Epidermal melanocyte (primary cell): Measurements from ENCODE around the gene SLC12A2.

Source experiments
- DNase-seq: peaks from one replicate; pipeline ENCODE4 v3.0.0; 2011; ENCODE audit warnings: low spot score; ENCODE audit not compliant: insufficient read length

Gene SLC12A2

DNA sequence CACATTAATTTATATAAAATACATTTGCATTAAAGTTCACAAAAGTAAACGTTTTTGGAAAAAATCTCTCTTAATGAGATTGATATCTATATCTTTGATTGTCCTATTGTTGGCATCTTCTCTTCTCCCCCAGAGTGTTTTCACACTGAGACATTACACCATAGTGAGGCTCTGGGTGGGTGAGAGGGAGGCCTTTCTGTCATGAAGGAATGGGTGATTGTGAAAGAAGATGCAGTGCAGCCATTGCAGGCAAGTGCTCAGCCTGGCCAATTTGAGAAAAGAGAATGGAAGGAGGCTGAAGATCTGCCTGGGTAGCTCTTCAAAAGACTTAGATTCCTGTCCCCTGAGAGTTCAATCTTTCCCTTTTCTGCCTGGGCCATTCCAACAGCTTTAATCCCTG, 140.8 kb downstream of the SLC12A2 start:
- DNase-seq: no peak

DNA sequence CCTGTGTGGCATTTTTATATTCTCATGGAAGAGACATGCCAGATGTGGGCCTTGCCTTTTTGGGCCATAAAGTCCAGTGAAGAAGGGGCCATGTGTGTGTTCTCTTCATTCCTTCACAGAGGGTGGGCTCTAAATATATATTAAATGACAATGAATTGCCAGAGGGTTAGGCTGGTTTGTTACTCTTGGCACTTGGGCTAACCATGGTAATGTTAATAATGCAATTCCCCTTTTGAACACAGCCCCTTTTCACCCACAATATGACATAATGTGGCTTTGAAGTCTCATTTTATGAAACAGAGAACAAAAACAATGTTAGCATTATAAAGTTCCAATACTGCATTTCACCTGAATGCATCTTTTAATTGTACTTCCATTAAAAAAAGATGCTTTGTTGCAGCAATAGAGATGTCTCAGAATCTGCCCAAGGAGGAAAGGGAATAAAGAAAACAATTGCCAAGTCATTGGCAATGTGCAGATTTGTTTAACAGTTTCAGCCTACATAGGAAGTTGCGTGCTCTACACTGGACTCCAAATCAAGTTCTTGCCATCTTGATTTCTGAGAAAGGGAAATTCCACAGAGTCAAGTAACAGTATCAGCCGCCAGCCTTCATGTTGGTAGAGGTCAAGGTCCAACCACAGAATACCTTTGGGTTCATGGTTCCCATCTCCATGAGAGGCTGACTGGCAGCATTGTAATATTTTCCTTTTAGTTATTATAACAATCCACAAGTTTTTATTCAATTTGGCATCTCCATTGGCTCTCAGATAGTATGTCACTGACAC, 141.9 kb downstream of the SLC12A2 start:
- DNase-seq: no peak

DNA sequence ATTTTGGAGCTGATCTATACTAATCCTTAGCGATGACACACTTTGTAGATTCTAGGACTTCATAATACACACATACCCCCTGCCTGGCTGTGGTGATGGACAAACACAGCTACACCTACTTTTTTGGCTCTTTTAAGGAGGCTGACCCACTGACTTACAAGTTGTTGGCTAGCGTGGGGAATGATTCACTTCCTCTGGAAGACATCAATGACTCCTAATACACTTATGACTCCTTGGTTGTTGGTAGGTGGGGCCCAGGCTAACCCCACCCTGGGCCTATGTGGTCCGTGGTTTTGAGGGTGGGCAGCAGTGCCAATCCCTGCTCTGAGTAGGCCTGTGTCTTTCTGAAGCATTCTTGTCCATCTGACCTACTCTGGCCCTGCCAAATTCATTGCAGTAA, 144.4 kb downstream of the SLC12A2 start:
- no peak for DNase-seq

DNA sequence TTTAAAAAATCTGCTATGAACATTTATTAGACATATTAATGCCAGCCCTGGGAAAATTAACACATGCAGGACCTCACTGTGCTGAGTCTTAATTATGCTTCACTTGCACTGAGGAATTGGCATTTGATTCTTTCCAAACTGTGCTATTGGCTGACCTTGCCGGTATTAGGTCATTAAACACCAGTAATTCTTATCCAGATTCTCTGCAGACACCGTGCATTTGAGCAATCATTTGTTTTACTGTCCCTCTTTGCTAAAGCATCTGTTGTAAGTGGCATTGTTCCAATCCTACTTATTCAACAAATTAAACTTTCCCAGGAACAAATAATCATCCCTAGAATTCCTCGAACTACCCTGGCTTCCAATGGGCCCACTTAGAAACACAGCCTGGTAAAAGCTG, 145.0 kb downstream of the SLC12A2 start:
- DNase-seq: no peak

DNA sequence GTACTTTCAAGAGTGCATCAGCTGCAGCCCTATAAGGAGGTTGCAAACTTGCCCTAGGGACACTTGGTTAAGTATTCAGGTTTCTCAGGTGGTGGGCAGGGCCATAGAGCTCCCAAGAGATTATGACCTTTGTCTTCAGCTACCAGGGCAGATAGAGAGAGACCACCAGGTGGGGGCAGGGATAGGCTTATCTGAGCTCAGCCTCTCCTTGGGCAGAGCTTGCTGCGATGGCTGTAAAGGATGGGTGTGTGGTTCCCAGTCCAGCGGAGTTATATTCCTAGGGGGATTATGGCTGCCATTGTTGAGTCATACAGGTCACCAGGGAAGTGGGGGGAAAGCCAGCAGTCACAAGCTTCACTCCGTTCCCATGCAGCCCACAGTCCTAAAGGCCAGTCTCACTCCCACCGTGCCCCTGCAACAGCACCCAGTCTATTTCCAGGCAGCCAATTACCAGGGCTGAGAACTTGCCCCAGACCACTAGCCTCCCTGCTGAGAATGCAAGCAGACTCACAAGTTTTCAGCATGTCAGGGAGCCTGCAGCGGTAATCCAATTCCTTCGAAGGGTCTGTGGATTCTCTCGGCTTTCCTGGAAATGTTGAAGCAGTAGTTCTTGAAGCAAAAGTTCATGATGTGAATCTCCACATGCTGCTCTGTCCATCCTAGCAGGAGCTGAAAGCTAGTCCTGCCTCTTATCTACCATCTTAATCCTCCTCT, 151.5 kb downstream of the SLC12A2 start:
- no peak for DNase-seq

DNA sequence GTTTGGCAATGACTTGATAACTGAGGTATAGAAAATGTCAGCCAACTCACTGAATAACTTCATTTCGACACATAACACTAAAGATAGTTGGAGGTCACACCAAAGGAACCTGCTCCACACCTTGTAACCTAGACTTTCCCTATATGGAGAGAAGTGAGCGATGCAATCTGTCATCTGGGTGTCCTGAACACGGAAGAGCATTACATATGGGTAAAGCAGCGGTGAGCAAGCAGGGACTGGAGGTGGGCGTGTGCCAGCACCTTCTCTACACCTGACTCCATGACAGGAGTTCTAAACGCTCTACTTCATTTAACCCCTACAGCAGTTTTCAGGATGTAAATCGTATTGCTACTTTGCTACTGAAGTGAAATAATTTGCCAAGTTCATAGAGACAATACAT, 152.8 kb downstream of the SLC12A2 start:
- no peak for DNase-seq

DNA sequence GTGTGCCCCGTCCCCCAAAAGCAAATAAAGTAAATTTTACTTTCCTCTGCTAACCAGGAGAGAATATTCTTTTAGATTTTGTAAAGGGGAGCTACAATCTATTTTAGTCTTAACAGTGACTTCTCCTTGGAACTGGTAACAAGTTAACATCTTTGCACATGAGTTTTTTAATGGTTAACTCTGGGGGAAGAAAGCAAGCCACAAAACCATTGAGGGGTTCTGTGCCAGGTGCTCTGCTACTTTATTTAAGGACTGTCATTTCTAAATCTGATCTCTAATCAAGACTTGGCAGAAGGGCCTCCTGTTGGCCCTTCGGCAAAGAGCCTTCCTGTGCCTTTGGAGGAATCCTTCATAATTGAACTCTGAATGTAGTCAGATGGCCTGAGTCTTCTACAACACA, 153.4 kb downstream of the SLC12A2 start:
- DNase-seq: no peak

DNA sequence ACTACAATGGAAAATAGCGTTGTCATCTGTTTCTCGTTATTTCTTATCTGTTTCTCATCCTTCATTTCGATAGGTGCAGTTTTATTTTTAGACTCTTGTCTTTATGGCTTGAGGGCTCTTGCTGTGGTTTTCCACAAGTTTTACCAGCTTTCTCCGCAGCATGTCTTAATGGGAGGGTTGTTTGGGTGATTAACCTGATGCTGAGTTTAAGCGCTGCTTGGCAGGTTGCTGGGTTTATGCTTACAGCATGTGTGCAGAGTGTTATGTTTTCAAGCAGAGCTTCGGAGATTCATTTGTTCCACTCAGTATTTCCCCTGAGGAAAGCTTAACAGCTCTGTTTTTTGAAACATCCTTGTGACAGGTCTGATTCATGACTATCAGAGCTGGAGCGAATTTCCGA, 154.0 kb downstream of the SLC12A2 start:
- no peak for DNase-seq
